NCI-H526 treated with DMSO at 0.1 percent for 48 hours (cell line): ENCODE results near the gene BSPRY.

Experiments used
- DNase-seq: peaks from one replicate; lab custom pipeline; 2025; lab: John Stamatoyannopoulos, UW

Gene BSPRY

DNA sequence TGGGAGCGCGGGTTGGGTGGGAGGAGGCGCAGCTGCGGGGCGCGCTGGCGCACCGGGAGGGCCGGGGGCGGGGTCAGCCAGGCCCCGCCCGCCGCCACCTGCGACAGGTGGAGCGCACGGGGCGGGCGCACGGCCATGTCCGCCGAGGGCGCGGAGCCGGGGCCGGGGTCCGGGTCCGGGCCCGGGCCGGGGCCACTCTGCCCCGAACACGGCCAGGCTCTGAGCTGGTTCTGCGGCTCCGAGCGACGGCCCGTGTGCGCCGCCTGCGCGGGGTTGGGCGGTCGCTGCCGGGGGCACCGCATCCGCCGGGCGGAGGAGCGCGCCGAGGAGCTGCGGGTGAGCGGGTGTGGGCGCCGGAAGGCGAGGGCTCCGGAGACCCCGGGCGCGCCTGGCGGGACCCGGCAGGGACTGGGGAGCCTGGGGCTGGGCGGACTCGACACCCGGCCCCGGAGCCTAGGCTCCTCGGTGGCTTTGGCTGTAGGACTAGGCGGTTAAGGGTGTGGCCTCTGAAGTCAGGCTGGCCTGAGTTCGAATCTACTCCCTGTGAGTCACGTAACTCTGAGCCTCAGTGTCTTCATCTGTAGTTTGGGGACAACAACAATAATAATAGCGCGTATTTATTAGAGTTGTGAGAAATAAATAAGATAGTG lies at the start of gene BSPRY:
Gene BSPRY (plus strand): TSS at position 97 of the 650 bp plus-strand sequence. CDS start 39 bp downstream, at position 136.
- DNase-seq: no peak

DNA sequence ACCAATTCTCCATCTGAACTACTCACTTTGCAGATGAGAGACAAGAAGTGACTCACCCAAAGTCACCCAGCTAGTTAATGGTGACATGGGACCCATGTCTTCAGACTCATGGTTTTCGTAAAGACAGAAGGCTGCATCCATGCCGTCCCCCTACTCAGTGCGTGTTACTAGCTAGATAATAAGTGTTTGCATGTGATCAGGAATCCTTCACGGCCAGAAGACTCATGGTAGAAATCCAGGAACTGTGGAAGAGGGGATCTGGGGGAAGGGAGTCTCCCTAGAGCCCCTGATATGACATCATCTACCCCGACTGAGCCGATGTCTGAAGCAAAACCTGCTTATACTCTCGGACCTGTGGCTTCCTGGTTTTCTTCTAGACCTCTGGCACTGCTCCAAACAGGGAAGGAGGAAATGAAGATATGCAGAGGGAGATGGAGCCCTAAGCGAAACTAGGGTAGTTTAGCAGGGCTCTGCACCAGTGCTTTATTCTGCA lies 49.5 kb upstream of the BSPRY start:
- no peak for DNase-seq

GRCh38 chr9:113301548-113301947 lies 47.8 kb upstream of the BSPRY start:
- DNase-seq: no peak

GRCh38 chr9:113302792-113303418 lies 46.4 kb upstream of the BSPRY start, which contains the start of gene RNF183:
RNF183 (minus strand) TSS chr9:113303376; CDS start chr9:113298184, 5,192 bp downstream.
- DNase-seq: no peak

DNA sequence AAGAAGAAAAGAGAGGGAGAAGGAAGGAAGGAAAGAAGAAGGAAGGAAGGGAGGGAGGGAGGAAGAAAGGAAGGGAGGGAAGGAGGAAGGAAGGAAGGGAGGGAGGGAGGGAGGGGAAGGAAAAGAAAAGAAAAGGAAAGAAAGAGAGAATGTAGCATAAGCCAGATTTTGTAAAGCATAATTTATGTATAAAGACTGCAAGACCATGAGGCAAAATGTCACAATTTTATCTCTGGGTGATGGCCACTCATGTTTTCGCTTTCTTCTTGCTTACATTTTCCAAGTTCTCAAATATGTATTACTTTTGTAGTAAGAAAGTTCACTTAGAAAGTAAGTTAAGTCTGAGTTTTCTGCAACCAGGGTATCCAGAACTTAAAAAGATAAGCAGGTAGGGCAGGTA lies 42.8 kb upstream of the BSPRY start:
- no peak for DNase-seq

DNA sequence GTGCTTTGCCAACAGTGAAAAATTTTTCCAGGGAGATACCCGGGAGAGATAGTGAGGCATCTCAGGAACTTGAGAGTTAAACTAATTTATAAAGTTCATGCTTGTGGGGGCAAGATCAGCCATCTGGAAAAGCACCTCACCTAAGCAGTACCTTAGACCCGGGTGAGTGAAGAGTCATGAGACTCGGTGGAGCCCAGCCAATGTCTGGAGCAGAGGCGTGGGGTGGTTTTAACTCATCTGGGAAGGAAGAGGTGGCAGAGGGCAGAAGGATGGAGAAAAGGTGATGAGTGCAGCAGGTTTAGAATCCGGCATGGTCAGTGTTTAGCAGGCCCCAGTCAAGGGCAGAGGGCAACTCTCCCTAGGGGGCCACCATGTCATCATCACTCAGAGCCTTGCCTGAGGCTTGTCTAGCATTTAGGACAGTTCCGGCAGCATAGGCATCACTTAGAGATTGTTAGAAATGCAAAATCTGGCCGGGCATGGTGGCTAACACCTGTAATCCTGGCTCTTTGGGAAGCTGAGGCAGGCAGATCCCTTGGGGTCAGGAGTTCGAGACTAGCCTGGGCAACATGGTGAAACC lies 41.9 kb upstream of the BSPRY start:
- DNase-seq: no peak

- no peak for DNase-seq
Measured at GRCh38 chr9:113309204-113309813, 40.0 kb upstream of the BSPRY start.

GRCh38 chr9:113310538-113310937 lies 38.8 kb upstream of the BSPRY start:
- no peak for DNase-seq

DNA sequence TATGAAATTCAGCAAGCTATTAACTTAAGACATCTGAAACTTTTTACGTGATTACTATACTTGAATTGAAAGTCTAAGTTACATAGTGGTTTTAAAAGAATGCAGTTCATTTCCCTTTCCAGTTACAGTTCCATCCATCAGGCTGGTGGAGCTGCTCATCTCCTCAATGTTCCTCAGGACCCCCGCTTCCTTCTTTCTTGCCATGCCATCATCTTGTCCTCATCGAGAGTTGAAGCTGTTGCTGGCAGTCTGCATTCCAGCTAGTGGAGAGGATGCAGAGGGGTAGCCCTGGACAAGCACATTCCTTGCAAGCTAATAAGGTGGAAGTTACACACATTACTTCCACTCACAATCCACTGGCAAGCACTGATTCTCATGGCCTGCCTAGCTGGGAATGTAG lies 37.4 kb upstream of the BSPRY start:
- no peak for DNase-seq

- no peak for DNase-seq
Measured at GRCh38 chr9:113313261-113313660, 36.1 kb upstream of the BSPRY start.

GRCh38 chr9:113315231-113315630 lies 34.1 kb upstream of the BSPRY start:
- DNase-seq: no peak

DNA sequence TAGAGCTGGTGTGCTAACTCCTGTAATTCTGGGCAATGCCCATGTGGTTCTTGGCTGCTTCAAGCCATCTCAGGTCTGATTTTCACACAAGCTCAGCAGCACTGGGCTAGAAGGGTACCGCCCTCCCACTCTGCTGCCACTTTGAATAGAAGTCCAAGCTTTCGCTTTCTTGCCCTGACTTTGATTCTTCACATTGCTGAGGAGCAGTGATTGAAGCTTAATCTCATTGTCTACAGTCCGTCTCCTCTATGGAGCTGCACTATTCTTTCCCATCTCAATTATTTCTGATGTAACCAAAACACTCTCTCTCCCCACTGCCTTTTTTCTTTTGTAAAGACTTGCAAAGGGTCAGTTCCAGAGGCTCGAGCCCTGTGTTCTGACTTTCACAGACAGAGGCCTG lies 33.3 kb upstream of the BSPRY start:
- no peak for DNase-seq

GRCh38 chr9:113317777-113318176 lies 31.6 kb upstream of the BSPRY start:
- no peak for DNase-seq

DNA sequence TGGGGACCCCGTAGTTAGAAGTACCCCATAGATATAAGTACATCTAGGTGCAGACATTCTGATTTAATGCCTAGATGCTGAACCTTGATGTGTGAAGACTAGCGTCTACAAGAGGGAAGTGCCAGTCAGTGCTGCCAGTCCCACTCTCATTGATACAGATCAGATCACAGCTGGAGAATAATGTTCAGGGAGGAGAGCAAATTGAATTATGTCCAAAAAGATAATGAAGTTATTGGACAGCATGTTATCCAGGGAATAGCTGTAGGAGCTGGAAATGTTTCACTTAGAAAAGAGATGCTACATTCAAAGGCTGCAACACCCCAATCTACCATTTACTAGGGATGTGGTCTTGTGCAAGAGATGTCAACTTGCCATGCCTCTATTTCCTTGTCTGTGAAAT lies 30.3 kb upstream of the BSPRY start:
- no peak for DNase-seq

DNA sequence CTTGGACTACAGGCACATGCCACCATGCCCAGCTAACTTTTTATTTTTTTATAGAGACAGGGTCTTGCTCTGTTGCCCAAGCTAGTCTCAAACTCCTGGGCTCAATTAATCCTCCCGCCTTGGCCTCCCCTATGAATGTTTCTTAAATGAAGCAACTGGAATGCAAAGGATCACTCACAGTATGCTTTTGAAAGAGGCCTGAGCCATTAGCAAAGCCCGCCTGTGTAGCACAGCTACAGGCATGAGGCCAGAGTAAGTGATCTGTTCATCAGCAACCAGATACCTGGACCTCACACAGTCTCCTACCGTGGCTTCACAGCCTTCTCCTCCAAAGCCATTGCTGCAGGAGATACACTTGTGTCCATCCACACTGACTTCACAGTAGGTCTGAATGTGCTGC lies 29.3 kb upstream of the BSPRY start:
- no peak for DNase-seq

DNA sequence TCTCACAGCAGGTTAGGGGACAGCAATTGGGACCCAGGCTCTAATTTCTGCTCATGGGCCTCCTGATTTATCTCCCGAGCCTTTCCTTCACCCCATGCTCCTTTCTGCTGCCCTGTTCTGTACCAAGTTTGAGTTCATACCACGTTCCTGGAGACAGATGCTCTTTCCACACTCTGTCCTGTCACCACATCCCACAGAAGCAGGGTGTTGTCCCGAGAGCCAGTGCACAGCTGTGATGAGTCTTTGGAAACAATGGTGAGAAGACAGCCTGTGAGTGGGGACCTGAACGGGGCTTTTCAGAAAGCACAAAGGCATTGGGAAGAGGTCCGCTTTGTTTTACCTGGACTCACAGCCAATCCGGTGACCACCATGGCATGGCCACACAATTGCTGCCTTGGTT lies 26.7 kb upstream of the BSPRY start:
- no peak for DNase-seq

- no peak for DNase-seq
Measured at GRCh38 chr9:113326230-113326629, 23.1 kb upstream of the BSPRY start.

- DNase-seq: no peak
Measured at GRCh38 chr9:113328045-113328782, 21.1 kb upstream of the BSPRY start.

- DNase-seq: no peak
Measured at GRCh38 chr9:113331780-113332179, 17.6 kb upstream of the BSPRY start.

GRCh38 chr9:113337714-113338113 lies 11.6 kb upstream of the BSPRY start:
- DNase-seq: no peak

- DNase-seq: peak; percentile 40
Measured at GRCh38 chr9:113340011-113340699, 9.2 kb upstream of the BSPRY start, which contains the start of gene WDR31. WDR31 (minus strand) TSS chr9:113340275; CDS start chr9:113332022, 8,253 bp downstream.
